Neutrophil (primary cell): Measurements from ENCODE around the gene DUSP16.

ENCODE experiments used
- H3K27ac ChIP-seq: fragments of 200-600 bp; sonication (generic); 2 replicates; pipeline ENCODE4 v1.5.1; 2016; ENCODE audit warnings: mild to moderate bottlenecking, moderate library complexity
- H3K27me3 ChIP-seq: fragments of 200-600 bp; sonication (generic); 2 replicates; pipeline ENCODE4 v1.6.0; 2016; ENCODE audit warnings: mild to moderate bottlenecking
- H3K36me3 ChIP-seq: fragments of 200-600 bp; sonication (generic); 2 replicates; pipeline ENCODE4 v1.5.1; 2017
- H3K4me1 ChIP-seq, 2 experiments: fragments of 200-600 bp in 1 of 2; sonication (generic) in 1 of 2; 1 replicate in 1 of 2; 2 replicates in 1 of 2; pipeline versions ENCODE4 v1.5.1 to v1.6.1; 2013 to 2016; ENCODE audit warnings: low read depth in 1 of 2, low read length in 1 of 2, mild to moderate bottlenecking in 1 of 2, moderate library complexity in 1 of 2; ENCODE audit not compliant: control insufficient read depth in 1 of 2, insufficient read depth in 1 of 2
- H3K4me3 ChIP-seq, 2 experiments: fragments of 200-600 bp in 1 of 2; sonication (generic) in 1 of 2; 1 replicate in 1 of 2; 2 replicates in 1 of 2; pipeline ENCODE4 v1.5.1; 2013 to 2016; ENCODE audit warnings: low read depth in 1 of 2, low read length in 1 of 2, mild to moderate bottlenecking in 1 of 2, moderate library complexity in 1 of 2
- H3K9me3 ChIP-seq: fragments of 200-600 bp; sonication (generic); 2 replicates; pipeline ENCODE4 v1.5.1; 2016
- CTCF ChIP-seq: fragments of 200-600 bp; sonication (generic); IDR thresholded peaks from 2 replicates; pipeline ENCODE4 v1.5.1; 2016; ENCODE audit warnings: antibody characterized with exemption

DUSP16 gene

GRCh38 chr12:12537421-12537820, 25.2 kb downstream of the DUSP16 start:
- no peak overlapping the region for H3K4me3 ChIP-seq
- peaks cover 30 to 34% of the 10 kb centered on the region in 2 experiments for H3K4me1 ChIP-seq
- H3K27ac ChIP-seq = no peak overlapping the region
- H3K9me3 ChIP-seq = no peaks in the 10 kb centered on the region
- no peaks in the 10 kb centered on the region for H3K27me3 ChIP-seq
- TF ChIP-seq CTCF = no peak
- no peaks in the 10 kb centered on the region for H3K36me3 ChIP-seq

- Histone ChIP-seq H3K4me3 (no peak overlapping the region), H3K4me1 (peaks cover 23 to 30% of the 10 kb centered on the region in 2 experiments), H3K36me3 (no peaks in the 10 kb centered on the region), H3K27ac (no peak overlapping the region), H3K9me3 (no peaks in the 10 kb centered on the region), H3K27me3 (no peaks in the 10 kb centered on the region)
- TF ChIP-seq CTCF = no peak
Observed at GRCh38 chr12:12534975-12535374, 27.7 kb downstream of the DUSP16 start.

GRCh38 chr12:12534166-12534866, 28.3 kb downstream of the DUSP16 start:
- no peak for TF ChIP-seq CTCF
- no peaks in the 10 kb centered on the region for H3K9me3 ChIP-seq
- H3K36me3 ChIP-seq = no peaks in the 10 kb centered on the region
- H3K27me3 ChIP-seq = no peaks in the 10 kb centered on the region
- no peak overlapping the region for H3K4me3 ChIP-seq
- peak overlapping the region; percentile 4 for H3K27ac ChIP-seq
- peaks cover 23 to 30% of the 10 kb centered on the region in 2 experiments for H3K4me1 ChIP-seq

- Histone ChIP-seq H3K9me3 (no peaks in the 10 kb centered on the region), H3K27me3 (no peaks in the 10 kb centered on the region), H3K27ac (no peak overlapping the region), H3K4me3 (no peak overlapping the region), H3K36me3 (no peaks in the 10 kb centered on the region), H3K4me1 (peaks cover 16 to 21% of the 10 kb centered on the region in 2 experiments)
- TF ChIP-seq CTCF = no peak
Observed at GRCh38 chr12:12533238-12533829, 29.3 kb downstream of the DUSP16 start.

- H3K4me1 ChIP-seq = peaks cover 8 to 13% of the 10 kb centered on the region in 2 experiments
- H3K4me3 ChIP-seq = no peak overlapping the region
- no peaks in the 10 kb centered on the region for H3K27me3 ChIP-seq
- no peaks in the 10 kb centered on the region for H3K36me3 ChIP-seq
- no peaks in the 10 kb centered on the region for H3K9me3 ChIP-seq
- no peak overlapping the region for H3K27ac ChIP-seq
- TF ChIP-seq CTCF = no peak
Observed at GRCh38 chr12:12531194-12531593, 31.5 kb downstream of the DUSP16 start.
